GM20000 (cell line): Measurements from ENCODE around the gene LAMTOR2.

ENCODE experiments used
- DNase-seq: peaks from one replicate; pipeline ENCODE4 v3.0.0; 2012; ENCODE audit warnings: low spot score
- TF ChIP-seq, protein P1 (sequence below): IDR thresholded peaks from 2 replicates; pipeline ENCODE4 v1.5.1; 2012; ENCODE audit warnings: mild to moderate bottlenecking, control low read depth; ENCODE audit errors: extremely low read depth, missing control alignments

LAMTOR2 gene

GRCh38 chr1:156091610-156092009, 37.0 kb downstream of the LAMTOR2 start:
- TF ChIP-seq, protein P1, sequence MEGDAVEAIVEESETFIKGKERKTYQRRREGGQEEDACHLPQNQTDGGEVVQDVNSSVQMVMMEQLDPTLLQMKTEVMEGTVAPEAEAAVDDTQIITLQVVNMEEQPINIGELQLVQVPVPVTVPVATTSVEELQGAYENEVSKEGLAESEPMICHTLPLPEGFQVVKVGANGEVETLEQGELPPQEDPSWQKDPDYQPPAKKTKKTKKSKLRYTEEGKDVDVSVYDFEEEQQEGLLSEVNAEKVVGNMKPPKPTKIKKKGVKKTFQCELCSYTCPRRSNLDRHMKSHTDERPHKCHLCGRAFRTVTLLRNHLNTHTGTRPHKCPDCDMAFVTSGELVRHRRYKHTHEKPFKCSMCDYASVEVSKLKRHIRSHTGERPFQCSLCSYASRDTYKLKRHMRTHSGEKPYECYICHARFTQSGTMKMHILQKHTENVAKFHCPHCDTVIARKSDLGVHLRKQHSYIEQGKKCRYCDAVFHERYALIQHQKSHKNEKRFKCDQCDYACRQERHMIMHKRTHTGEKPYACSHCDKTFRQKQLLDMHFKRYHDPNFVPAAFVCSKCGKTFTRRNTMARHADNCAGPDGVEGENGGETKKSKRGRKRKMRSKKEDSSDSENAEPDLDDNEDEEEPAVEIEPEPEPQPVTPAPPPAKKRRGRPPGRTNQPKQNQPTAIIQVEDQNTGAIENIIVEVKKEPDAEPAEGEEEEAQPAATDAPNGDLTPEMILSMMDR, result no peak
- DNase-seq, result no peak

- TF ChIP-seq, protein P1, result no peak
- DNase-seq, result no peak
Measured at GRCh38 chr1:156095906-156096508, 41.4 kb downstream of the LAMTOR2 start.

GRCh38 chr1:156096640-156097391, 42.2 kb downstream of the LAMTOR2 start:
- DNase-seq, result peak; percentile 81
- TF ChIP-seq, protein P1, result peak; percentile 87

DNA sequence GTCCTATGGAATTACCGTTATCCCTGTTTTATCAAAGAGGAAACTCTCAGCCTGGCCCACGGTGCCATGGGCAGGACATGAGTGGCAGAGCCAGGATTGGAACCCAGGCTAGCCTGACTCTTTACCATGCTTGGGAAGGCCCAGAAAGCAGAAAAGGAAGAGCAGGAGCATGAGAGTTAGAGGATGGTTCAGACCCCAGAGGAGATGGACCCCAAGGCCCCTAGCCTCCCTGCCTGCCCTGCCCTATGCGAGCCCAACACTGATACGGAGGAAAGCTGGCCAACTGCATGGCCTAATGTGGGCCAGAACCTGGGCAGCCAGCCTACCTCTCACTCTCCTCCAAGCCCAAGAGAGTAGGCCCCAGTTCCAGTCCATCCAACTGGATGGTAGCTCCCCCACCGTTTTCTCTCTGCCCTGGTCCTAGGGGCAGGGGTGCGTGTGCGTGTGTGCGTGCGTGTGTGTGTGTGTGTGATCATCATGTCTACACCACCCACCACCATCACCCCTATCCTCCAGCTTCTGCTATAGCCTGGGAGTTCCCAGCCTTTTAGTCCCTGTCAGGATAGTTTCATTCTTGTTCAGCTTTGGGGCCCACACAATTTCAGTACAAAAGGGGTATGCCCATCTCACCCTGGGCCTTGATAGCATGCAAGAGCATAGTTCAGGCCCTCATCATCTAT, 43.1 kb downstream of the LAMTOR2 start:
- no peak for DNase-seq

DNA sequence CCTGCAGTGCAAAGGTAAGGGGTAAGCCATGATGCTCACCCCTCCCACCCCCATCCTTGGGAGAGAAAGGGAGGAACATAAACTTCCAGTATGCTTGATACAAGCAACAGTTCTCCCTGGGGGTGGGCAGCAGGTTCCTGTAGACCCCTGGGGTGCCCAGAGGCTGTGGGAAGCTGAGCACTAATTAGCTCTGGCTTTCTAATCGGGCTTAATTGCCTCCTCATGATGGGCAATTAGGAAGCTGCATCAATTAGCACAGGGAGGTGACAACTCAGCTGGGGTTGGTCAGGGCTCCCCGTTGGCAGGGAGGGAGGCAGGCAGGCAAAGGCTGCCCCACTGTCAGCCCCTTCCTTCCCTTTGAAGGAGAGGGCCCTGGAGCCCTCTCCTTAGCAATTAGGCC, 44.2 kb downstream of the LAMTOR2 start:
- DNase-seq, result no peak
- TF ChIP-seq, protein P1, result no peak

More for the DNA sequence above, 43.1 kb downstream of the LAMTOR2 start:
- TF ChIP-seq, protein P1, result no peak

DNA sequence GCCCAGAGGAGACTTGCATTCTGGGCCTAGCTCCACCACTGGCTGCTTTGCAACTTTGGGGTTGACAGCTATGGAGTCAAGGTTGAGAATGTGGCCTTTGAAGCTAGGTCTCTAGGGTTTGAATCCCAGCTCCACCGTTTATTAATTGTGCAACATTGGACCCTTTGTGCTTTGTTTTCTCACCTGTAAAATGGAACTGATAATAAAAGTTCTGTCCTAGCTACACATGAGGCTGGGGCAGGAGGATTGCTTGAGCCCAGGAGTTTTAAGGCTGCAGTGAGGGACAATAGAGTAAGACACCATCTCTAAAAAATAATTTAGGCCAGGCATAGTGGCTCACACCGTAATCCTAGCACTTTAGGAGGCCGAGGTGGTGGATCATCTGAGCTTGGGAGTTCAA, 44.7 kb downstream of the LAMTOR2 start:
- DNase-seq, result no peak
- TF ChIP-seq, protein P1, result no peak

DNA sequence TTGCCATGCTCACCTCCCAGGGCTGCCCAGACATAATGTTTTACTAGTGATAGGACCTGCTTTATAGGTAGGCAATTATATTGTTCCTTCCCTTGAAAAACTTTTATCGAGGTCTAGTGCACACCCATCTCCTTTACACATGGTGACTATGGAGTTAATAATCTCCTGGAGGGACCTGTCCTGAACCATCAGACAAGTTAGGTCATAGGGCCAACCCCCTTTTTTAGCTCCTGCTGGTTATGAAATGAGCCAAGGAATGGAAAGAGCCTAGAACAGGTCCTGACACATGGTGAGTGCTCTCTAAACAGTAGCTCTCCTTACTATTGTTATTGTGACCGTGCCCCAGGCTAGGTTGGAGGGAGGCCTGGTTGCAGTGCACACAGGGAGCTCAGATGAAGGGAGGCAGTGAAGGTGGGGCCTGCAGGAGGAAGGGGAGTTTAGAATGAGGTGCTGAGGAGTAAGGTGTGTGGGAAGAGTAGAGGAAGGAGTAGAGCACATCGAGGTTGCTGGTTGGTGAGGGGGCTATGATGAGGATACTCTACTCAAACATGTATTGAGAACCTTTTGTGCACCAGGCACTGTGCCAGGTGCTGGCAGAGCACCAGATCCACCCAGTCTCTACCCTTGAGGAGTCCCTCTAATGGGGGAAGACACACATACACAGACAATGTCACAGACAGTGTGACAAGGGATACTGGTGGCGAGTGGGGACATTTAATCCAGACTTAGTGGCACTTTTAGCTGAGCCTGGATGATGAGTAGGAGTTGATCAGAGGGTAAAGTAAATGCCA, 45.8 kb downstream of the LAMTOR2 start:
- DNase-seq, result no peak
- TF ChIP-seq, protein P1, result no peak
